AG10803 (cell line): Measurements from ENCODE around the gene TASP1.
A peak's percentile ranks its signal among the peaks of the same experiment; 100 is the strongest.
"Not testable (repeated sequence)": the region's sequence is repeated elsewhere in the genome, so short reads cannot be mapped to it uniquely, and the experiment has no call there.

Source experiments
- DNase-seq: peaks from one replicate; pipeline ENCODE4 v3.0.0; 2010; ENCODE audit warnings: low read depth
- H3K4me3 ChIP-seq: 2 replicates; pipeline ENCODE4 v1.5.1; 2011; ENCODE audit warnings: mild to moderate bottlenecking, low read length, control low read depth
- CTCF ChIP-seq: conservative IDR thresholded peaks from 2 replicates; pipeline ENCODE4 v1.5.1; 2011; ENCODE audit warnings: mild to moderate bottlenecking, low read length, control low read depth, inconsistent platforms

Gene TASP1

GRCh38 chr20:13625304-13625979 lies 13.3 kb downstream of the TASP1 start:
- no peak for TF ChIP-seq CTCF
- DNase-seq, result no peak
- H3K4me3 ChIP-seq, result no peak overlapping the region

- DNase-seq, result peak; percentile 39
- not testable (repeated sequence) for H3K4me3 ChIP-seq
Measured at GRCh38 chr20:13619415-13619814, 19.3 kb downstream of the TASP1 start.

GRCh38 chr20:13618456-13618855 lies 20.3 kb downstream of the TASP1 start:
- not testable (repeated sequence) for DNase-seq

GRCh38 chr20:13617585-13617984 lies 21.1 kb downstream of the TASP1 start:
- H3K4me3 ChIP-seq, DNase-seq: not testable (repeated sequence)

More at GRCh38 chr20:13618456-13618855, 20.3 kb downstream of the TASP1 start:
- not testable (repeated sequence) for H3K4me3 ChIP-seq

- DNase-seq, H3K4me3 ChIP-seq: not testable (repeated sequence)
Measured at GRCh38 chr20:13616713-13617112, 22.0 kb downstream of the TASP1 start.

- TF ChIP-seq CTCF, result no peak
- peak; percentile 53 for DNase-seq
- H3K4me3 ChIP-seq, result no peak overlapping the region
Measured at GRCh38 chr20:13613917-13614316, 24.8 kb downstream of the TASP1 start.

- H3K4me3 ChIP-seq, result no peak overlapping the region
- DNase-seq, result peak; percentile 24
- TF ChIP-seq CTCF, result no peak
Measured at GRCh38 chr20:13611611-13612125, 27.1 kb downstream of the TASP1 start.

- TF ChIP-seq CTCF, result no peak; the same call in 1 of the 2 replicates
- no peak overlapping the region for H3K4me3 ChIP-seq
- no peak for DNase-seq
Measured at GRCh38 chr20:13610184-13610583, 28.5 kb downstream of the TASP1 start.

GRCh38 chr20:13608066-13608465 lies 30.7 kb downstream of the TASP1 start:
- no peak for TF ChIP-seq CTCF
- no peak overlapping the region for H3K4me3 ChIP-seq
- DNase-seq, result peak; percentile 11

GRCh38 chr20:13593423-13593822 lies 45.3 kb downstream of the TASP1 start:
- not testable (repeated sequence) for H3K4me3 ChIP-seq, DNase-seq
